T47D (cell line): ENCODE measurements around the gene OR11H7.
"Not testable (repeated sequence)": the region's sequence is repeated elsewhere in the genome, so short reads cannot be mapped to it uniquely, and the experiment has no call there.

Source experiments
- DNase-seq, 2 experiments: peaks; one replicate each; pipeline versions ENCODE4 v3.0.0 to v3.0.0-alpha.2; 2011 to 2012; ENCODE audit warnings: low read depth in 1 of 2, low spot score in 1 of 2
- JUND ChIP-seq: IDR thresholded peaks from 2 replicates; pipeline ENCODE4 v1.6.1; 2012; ENCODE audit warnings: low read depth
- in situ Hi-C: cut with HindIII; loops from 2 replicates; pipeline ENCODE4 v1.10.0; 2016; ENCODE audit warnings: low sequenced_read_pairs, low pct_unique_long_range_greater_than_20kb

Gene OR11H7

DNA sequence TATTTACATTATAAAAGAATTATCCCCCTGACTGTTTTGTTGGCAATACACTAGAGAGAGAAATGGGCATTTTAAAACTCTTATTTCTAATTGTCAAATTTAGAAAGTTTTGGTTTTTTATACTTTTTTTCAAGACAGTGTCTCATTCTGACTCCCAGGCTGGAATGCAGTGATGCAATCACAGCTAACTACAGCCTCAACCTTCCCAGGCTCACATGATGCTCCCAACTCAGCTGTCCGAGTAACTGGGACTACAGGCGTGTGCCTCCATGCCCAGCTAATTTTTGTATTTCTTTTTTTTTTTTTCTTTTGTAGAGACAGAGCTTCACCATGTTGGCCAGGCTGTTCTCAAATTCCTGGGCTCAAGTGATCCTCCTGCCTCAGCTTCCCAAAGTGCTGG lies 13.6 kb upstream of the OR11H7 start:
- in situ Hi-C loops, result no loop called here
- no peak for TF ChIP-seq JUND
- DNase-seq, result no peak

- peak in 1 of 2 experiments; percentile 6 for DNase-seq
- no peak for TF ChIP-seq JUND
- in situ Hi-C loops, result no loop called here
Measured at GRCh38 chr14:20219033-20219432, 9.7 kb upstream of the OR11H7 start.

DNA sequence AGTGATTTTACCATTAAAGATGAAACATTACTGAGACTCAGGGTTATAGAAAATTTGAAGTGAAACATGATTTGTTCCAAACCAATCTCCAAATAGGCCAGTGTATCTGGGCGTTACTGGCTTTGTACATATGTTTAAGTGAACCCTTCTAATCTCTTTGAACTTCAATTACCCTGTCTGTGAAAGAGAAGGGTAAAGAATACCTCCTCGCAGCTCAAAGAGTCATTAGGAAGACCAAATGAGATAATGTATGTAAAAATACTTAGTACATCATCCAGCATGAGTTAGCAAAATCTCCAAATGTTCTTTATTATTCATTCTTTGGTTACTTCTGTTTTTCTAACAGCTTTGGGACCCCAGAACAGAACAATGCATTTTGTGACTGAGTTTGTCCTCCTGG lies 5.4 kb upstream of the OR11H7 start, which contains the start of gene OR11H6:
OR11H6 (plus strand) TSS at position 301 of the 400 bp plus-strand sequence; CDS start at position 301, 0 bp downstream.
- no peak for DNase-seq
- no peak for TF ChIP-seq JUND
- in situ Hi-C loops, result no loop called here

- DNase-seq, in situ Hi-C loops: not testable (repeated sequence)
Measured at GRCh38 chr14:20235415-20235814, 6.6 kb downstream of the OR11H7 start.

DNA sequence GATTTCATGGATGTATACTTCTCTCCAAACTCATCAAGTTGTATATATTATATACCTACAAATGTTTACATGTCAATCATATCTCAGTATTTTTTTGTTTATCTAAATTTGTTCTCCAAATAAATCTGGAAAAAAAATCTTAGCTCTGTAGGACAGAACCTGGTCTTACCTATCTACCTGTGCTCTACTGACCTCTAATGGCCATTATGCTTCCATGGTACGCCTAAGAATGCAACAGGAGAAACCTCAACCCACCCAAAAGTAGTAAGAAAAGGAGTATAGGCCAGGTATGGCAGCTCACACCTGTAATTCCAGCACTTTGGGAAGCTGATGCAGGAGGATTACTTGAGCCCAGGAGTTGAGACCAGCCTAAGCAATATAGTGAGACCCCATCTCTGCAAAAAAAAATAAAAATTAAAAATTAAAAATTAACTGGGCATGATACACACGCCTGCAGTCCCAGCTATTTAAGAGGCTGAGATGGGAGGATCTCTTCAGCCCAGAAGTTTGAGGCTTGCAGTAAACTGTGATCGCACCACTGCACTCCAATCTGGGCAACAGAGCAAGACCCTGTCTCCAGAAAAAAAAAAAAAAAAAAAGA lies 19.0 kb downstream of the OR11H7 start:
- in situ Hi-C loops, result no loop called here
- peak; percentile 7 to 65 for DNase-seq
- TF ChIP-seq JUND, result no peak

GRCh38 chr14:20262642-20263128 lies 33.9 kb downstream of the OR11H7 start:
- no peak for DNase-seq
- in situ Hi-C loops, result no loop called here
- TF ChIP-seq JUND, result no peak

DNA sequence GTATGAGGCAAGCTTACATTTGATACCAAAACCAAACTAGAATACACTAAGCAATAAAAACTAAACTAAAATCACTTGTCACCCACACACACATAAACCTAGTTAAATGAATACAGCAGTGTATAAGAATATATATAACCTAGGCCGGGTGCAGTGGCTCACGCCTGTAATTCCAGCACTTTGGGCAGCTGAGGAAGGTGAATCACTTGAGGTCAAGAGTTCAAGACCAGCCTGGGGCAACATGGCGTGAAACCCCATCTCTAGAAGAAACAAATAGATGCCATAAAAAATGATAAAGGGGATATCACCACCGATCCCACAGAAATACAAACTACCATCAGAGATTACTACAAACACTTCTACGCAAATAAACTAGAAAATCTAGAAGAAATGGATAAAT lies 35.6 kb downstream of the OR11H7 start:
- in situ Hi-C loops, DNase-seq: not testable (repeated sequence)

DNA sequence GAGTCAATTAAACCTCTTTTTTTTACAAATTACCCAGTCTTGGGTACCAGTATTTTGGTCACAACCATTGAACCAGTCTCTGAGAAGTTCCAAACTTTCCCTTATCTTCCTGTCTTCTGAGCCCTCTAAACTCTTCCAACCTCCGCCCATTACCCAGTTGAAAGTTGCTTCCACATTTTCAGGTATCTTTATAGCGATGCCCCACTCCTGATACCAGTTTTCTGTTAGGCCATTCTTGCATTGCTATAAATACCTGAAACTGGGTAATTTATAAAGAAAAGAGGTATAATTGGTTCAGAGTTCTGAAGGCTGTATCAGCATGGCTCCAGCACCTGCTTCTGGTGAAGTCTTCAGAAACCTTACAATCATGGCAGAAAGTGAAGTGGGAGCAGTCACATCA lies 45.3 kb downstream of the OR11H7 start:
- in situ Hi-C loops, result no loop called here
- DNase-seq, result no peak
- TF ChIP-seq JUND, result no peak

- no peak for DNase-seq
- in situ Hi-C loops, result no loop called here
- no peak for TF ChIP-seq JUND
Measured at GRCh38 chr14:20277409-20277808, 48.6 kb downstream of the OR11H7 start.

GRCh38 chr14:20278414-20278813 lies 49.6 kb downstream of the OR11H7 start:
- no peak for TF ChIP-seq JUND
- in situ Hi-C loops, result no loop called here
- DNase-seq, result no peak

- DNase-seq, in situ Hi-C loops: not testable (repeated sequence)
Measured at GRCh38 chr14:20280265-20280664, 51.5 kb downstream of the OR11H7 start.
